Measurements from ENCODE around the gene SPTBN1. TPM values are rescaled to one million over a fixed set of nuclear protein-coding genes. Genes with fewer than 3 reads are reported as not detected.

The SPTBN1 gene
- total RNA-seq, 1 experiment from 2014 or later, result 75.4 TPM

- Histone ChIP-seq H3K9me3 (no peaks in the 10 kb centered on the region), H3K27me3 (0 out of 2 replicates have a peak, but pooled peaks cover 3% of the 10 kb centered on the region), H3K36me3 (no peaks in the 10 kb centered on the region), H3K4me3 (no peak overlapping the region)
- no peak for DNase-seq
Observed at GRCh38 chr2:54701029-54701428, 244.9 kb downstream of the SPTBN1 start.

DNA sequence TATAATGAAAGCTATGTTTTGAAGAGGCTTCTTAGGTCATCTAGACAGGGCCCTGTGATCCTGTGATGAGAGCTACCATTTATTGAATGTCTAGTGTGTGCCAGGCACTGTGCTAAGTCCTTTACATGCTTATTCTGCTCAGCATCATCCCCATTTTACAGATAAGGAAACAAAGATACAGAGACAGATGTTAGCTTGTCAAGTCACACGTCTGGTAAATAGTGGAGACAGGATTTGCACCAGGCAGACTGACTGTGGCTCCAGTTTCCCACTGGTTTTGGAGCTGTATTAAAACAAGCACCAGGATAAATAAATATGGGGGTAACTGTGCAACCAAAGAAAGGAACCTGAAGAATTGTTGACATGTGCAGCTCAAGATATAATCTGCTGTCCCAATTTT is 248.1 kb downstream of the SPTBN1 start:
- no peak for DNase-seq
- H3K9me3 ChIP-seq, result no peaks in the 10 kb centered on the region
- H3K36me3 ChIP-seq, result no peaks in the 10 kb centered on the region
- no peak overlapping the region for H3K4me3 ChIP-seq
- 0 out of 2 replicates have a peak, but pooled peaks cover 3% of the 10 kb centered on the region for H3K27me3 ChIP-seq

- no peak for DNase-seq
- Histone ChIP-seq H3K9me3 (no peaks in the 10 kb centered on the region), H3K36me3 (no peaks in the 10 kb centered on the region)
Observed at GRCh38 chr2:54704688-54705605, 248.8 kb downstream of the SPTBN1 start.

DNA sequence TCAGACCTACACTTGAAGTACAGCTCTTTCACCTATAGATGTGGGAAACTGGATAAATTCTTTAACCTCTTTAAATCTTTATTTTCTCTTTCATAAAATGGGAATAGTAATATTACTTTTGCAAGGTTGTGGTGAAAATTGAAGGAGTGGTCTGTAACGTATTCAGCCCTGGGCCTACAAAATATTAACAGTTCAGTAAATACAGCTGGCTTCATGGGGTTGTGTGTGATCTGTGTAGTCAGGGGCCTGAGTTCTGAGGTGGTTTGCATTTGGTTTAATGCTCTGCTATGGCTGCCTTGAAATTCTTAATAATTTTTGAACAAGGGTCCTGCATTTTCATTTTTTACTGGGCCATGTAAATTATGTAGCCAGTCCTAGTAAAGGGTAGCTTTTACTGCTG is 250.5 kb downstream of the SPTBN1 start:
- 0 out of 2 replicates have a peak, but pooled peaks cover 3% of the 10 kb centered on the region for H3K27me3 ChIP-seq
- H3K36me3 ChIP-seq, result no peaks in the 10 kb centered on the region
- H3K4me3 ChIP-seq, result no peak overlapping the region
- H3K9me3 ChIP-seq, result no peaks in the 10 kb centered on the region
- DNase-seq, result no peak

More at GRCh38 chr2:54704688-54705605, 248.8 kb downstream of the SPTBN1 start:
- H3K4me3 ChIP-seq, result no peak overlapping the region
- 0 out of 2 replicates have a peak, but pooled peaks cover 3% of the 10 kb centered on the region for H3K27me3 ChIP-seq

DNA sequence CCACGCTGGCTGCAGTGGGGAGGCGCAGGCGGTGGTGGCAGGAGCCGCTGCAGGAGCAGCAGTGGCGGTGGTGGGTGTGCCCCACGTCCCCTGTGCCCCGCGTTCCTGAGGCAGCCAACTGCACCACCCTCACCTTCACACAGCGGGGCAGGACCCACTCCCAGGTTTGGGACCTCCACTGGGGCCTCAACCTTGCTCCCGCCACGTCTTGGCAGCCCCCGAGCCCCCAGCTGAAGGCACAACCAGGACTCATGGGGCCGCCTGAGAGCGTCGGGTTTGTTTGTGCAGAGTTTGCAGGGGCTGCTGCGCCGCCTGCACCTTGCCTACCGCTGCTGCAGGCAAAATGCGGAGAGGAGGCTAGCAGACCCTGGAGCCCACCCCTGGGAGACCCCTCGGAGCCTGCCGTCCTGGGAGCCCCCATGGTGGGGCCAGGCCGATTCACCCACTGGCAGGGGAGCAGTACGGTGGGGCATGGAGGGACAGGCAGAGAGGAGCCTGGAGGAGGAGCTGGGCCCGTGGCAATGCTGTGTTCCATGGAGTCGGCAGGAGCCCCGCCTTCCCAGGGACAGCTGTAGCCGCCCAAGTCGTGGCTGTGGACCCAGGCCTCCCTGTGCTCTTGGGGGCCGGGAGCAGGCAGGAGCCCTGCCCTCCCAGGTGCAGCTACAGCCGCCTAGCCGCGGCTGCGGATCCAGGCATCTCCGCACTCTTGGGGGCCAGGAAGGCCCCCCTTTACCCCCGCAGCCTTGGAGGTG is 252.6 kb downstream of the SPTBN1 start:
- Histone ChIP-seq H3K4me3 (no peak overlapping the region), H3K27me3 (0 out of 2 replicates have a peak, but pooled peaks cover 2% of the 10 kb centered on the region), H3K9me3 (no peaks in the 10 kb centered on the region), H3K36me3 (no peaks in the 10 kb centered on the region)
- no peak for DNase-seq

- no peak for DNase-seq
- no peaks in the 10 kb centered on the region for H3K36me3 ChIP-seq
- no peak overlapping the region for H3K4me3 ChIP-seq
- no peaks in the 10 kb centered on the region for H3K27me3 ChIP-seq
- no peaks in the 10 kb centered on the region for H3K9me3 ChIP-seq
Observed at GRCh38 chr2:54709336-54709809, 253.2 kb downstream of the SPTBN1 start.

DNA sequence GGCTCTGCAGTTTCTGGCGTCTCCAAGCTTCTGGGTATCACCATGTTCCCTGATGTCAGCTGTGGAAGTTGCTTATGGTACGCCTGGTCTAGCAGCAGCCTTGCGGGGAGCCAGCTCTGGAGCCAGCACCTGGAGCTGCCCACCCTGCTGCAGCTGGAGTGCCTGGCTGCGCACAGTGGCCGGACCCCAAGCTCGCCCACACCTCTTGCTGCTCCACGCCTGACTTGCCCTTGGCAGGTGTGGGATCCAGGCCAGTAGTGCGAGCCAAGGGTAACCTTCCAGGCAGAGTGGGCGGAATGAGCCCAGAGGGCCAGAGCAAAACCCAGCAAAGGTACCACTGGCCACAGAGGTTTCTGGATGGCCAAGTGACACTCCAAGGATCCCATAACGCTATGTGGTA is 254.1 kb downstream of the SPTBN1 start:
- no peak for DNase-seq
- no peaks in the 10 kb centered on the region for H3K36me3 ChIP-seq
- H3K27me3 ChIP-seq, result no peaks in the 10 kb centered on the region
- no peaks in the 10 kb centered on the region for H3K9me3 ChIP-seq
- no peak overlapping the region for H3K4me3 ChIP-seq

GRCh38 chr2:54712516-54712915 is 256.4 kb downstream of the SPTBN1 start:
- Histone ChIP-seq H3K4me3 (no peak overlapping the region), H3K27me3 (peaks cover 4% of the 10 kb centered on the region; the same call in 1 of the 2 replicates), H3K9me3 (no peaks in the 10 kb centered on the region), H3K36me3 (no peaks in the 10 kb centered on the region)
- DNase-seq, result no peak

- DNase-seq, result no peak
- Histone ChIP-seq H3K9me3 (no peaks in the 10 kb centered on the region), H3K27me3 (peaks cover 11% of the 10 kb centered on the region; the same call in 1 of the 2 replicates), H3K4me3 (no peak overlapping the region), H3K36me3 (no peaks in the 10 kb centered on the region)
Observed at GRCh38 chr2:54714996-54715395, 258.9 kb downstream of the SPTBN1 start.

DNA sequence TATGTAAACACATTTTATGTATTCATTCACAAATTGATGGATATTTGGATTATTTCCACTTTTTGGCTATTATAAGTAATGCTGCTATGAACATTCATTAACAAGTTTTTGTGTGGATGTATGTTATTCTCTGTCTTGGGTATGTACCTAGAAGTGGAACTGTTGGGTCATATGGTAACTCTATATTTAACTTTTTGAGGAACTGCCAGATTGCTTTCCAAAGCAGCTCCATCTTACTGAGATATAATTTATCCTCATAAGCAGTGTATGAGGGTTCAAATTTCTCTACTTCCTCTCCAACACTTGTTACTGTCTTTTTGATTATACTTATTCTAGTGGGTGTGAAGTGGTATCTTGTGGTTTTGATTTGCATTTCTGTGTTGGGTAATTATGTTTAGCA is 260.2 kb downstream of the SPTBN1 start:
- Histone ChIP-seq H3K36me3 (no peaks in the 10 kb centered on the region), H3K9me3 (no peaks in the 10 kb centered on the region), H3K27me3 (peaks cover 11% of the 10 kb centered on the region; the same call in 1 of the 2 replicates), H3K4me3 (no peak overlapping the region)
- DNase-seq, result no peak

DNA sequence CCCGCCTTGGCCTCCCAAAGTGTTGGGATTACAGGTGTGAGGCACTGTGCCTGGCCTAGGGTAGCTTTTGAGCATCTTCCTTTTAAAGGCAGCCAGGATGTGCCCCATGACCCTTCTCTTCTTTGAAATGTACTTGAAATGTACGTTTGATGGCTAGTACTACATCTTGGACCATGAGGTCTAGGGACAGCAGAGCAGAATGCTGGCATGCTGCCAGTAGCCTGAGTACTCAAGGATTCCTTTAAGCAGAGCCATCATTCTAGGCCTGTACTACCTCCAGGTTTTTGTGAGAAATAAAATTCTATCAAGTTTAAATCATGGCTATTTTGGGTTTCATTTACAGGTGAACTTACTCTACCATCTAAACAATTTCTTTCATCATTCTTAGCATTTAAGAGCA is 264.4 kb downstream of the SPTBN1 start:
- DNase-seq, result no peak
- H3K4me3 ChIP-seq, result no peak overlapping the region
- no peaks in the 10 kb centered on the region for H3K36me3 ChIP-seq
- no peaks in the 10 kb centered on the region for H3K9me3 ChIP-seq
- peaks cover 21% of the 10 kb centered on the region for H3K27me3 ChIP-seq

Other genes starting within 250 kb of the SPTBN1 start
- not detected in 2 replicates for gene TSPYL6, start 200.1 kb upstream of the SPTBN1 start, total RNA-seq (2014; rRNA removed; shearing (Covaris generic); ENCODE audit: low replicate concordance)

Measured in MG63 (cell line).